HG02623 (cell line): ENCODE data around the gene PKNOX2.
A peak's percentile ranks its signal among the peaks of the same experiment; 100 is the strongest.

Experiments
- ATAC-seq: cut with Tn5 transposase; IDR thresholded peaks from one replicate; pipeline ENCODE4 v1.9.1; 2021; ENCODE audit warnings: moderate library complexity; ENCODE audit not compliant: unreplicated experiment

PKNOX2 gene

GRCh38 chr11:125171974-125172373, 7.4 kb downstream of the PKNOX2 start:
- ATAC-seq: no peak

GRCh38 chr11:125173027-125173426, 8.5 kb downstream of the PKNOX2 start:
- ATAC-seq: no peak

DNA sequence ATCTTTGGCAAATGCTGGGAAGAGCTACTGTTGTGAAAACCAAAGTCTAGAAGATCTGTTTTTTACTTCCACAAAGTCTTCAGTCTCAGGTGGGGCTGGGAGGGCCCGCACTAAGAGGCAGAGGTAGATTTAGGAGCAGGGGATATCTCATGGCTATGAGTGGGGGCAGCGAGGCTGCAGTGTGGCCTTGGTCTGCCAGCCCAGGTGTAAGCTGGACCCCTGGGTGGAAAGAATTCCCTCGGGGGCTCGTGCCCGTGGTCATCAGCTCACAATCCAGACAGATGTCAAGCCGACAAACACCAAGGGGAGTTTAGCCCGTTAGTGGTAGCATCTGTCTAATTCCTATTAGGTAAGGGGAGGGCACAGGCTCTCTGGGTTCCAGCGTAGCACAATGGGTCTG, 9.0 kb downstream of the PKNOX2 start:
- no peak for ATAC-seq

DNA sequence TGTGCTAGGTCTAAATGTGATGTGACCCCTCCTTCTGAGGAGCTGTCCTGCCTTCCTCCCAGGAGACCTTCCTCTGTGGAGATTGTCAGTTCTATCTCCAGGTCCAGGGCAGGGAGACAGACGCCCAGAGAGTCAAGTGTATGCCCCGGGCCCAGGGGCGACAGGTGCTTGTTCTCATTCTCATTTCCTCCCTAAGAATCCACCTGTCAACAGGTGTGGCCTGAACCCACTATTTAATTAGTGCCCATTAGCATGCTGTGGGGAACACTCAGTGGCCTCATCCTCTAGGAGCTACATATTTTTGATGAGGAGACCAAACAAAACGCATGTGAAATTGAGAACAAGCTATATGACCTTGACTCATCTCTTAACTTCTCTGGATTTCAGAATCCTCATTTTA, 9.5 kb downstream of the PKNOX2 start:
- ATAC-seq: no peak

GRCh38 chr11:125174686-125175085, 10.1 kb downstream of the PKNOX2 start:
- ATAC-seq: no peak

GRCh38 chr11:125175166-125175565, 10.6 kb downstream of the PKNOX2 start:
- ATAC-seq: no peak

- no peak for ATAC-seq
Observed at GRCh38 chr11:125175896-125176575, 11.5 kb downstream of the PKNOX2 start.

- ATAC-seq: no peak
Observed at GRCh38 chr11:125176866-125177265, 12.3 kb downstream of the PKNOX2 start.

GRCh38 chr11:125177543-125177942, 13.0 kb downstream of the PKNOX2 start:
- ATAC-seq: no peak

- no peak for ATAC-seq
Observed at GRCh38 chr11:125179346-125179745, 14.8 kb downstream of the PKNOX2 start.

DNA sequence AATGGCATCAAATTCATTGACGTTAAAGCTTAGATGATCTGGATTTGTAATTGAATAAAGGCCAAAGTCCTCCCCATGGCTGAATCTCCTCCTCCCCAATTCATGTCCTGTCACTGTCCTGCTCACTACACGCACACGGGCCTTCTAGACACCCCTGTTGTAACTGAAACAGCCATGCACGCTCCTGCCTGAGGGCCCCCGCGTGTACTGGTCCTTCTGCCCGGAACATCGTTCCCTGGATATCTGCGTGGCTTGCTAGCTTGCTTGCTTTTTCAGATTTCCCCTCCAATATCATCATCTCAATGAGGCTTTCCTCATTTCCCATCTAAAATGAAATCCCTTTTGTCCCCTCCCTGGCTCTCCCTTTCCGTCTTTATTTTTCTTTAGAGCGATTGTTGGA, 15.3 kb downstream of the PKNOX2 start:
- no peak for ATAC-seq

- peak; percentile 57 for ATAC-seq
Observed at GRCh38 chr11:125180413-125181305, 16.1 kb downstream of the PKNOX2 start.

GRCh38 chr11:125182573-125182972, 18.0 kb downstream of the PKNOX2 start:
- no peak for ATAC-seq

DNA sequence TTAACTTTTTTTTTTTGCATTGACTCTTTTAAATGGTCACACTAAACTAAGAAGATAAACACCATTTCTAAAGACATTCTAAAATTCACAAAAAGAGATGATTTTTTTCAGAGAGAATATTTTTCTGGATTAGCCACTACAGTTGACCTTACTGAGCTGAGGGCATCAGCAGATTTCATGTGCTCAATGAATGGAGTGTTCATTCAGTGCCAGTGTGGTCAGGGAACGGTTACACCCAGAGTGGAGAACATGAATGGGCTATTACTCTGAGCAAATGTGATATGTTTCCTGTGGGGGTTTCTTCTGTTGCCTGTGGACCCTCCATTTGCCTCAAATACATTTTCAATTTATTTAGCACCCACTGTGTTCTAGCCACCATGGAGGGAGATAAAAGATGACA, 19.1 kb downstream of the PKNOX2 start:
- no peak for ATAC-seq

- ATAC-seq: no peak
Observed at GRCh38 chr11:125188021-125188420, 23.5 kb downstream of the PKNOX2 start.

DNA sequence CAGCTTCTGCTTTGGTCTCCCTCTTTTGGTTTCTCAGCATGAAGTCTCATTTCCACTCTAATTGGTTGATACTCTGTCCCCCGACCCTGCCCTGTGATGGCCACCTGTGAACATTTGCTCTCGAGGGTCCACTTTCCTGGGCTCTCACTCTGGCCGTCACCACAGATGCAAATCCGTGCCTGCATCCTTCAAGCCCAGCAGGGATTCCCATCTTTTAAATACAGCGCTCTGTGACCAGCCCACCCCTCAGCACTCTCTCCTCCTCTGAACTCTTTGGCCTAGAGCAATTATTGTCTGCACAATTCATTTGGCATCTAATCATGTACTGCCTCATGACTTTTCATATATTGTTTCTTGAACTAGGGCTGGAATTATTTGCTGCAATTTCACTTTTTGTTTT, 26.0 kb downstream of the PKNOX2 start:
- ATAC-seq: no peak

DNA sequence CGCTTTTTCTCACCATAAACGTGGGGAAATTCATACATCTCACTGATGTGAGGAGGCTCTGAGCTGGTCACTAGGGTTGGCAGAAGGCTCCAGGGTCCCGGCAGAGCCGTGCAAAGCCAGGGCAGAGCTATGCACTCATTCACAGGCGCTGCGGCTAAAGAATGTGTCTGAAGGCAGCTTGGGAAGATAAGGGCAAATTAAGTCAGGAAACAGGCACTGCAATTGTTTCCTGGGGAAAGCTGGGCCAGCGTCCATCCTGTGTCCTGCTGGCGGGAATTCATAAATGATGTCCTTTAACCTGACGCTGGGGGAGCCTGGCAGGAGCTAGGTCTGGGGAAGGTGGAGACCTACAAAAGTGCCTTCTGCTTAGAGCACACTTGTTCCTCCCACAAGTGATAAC, 27.6 kb downstream of the PKNOX2 start:
- no peak for ATAC-seq

DNA sequence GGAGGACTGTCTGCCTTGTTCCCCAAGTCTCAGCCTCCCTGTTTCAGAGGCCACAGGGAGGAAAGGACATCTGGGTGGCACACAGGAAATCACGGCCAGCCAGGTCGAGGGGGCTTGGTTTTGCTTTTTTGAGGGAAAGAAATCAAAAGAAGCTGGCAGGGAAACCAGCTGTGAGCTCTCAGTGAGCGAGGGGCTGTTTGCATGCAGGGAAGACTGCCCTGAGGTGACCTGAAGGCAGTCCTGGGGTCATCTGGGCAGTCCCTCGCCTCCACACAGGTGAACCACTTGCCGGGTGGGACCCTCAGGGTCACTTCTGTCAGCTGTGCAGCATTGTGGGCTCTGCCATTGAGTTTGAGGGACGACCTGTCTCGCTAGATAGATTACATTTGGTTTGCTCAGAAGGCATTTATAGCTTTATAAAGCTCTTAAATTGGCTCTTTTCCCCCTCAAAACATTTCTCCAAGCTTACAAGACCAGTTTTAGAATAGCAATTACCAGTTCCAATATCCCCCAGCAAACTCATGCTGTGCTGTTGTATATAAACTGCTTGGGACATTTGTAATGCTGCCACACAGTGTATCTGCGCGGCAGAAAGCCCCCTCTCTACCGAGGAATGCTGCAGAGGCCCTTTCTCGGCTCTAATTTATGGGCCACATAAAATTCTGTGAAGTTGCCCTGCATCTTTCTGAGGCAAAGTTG, 28.3 kb downstream of the PKNOX2 start:
- no peak for ATAC-seq

DNA sequence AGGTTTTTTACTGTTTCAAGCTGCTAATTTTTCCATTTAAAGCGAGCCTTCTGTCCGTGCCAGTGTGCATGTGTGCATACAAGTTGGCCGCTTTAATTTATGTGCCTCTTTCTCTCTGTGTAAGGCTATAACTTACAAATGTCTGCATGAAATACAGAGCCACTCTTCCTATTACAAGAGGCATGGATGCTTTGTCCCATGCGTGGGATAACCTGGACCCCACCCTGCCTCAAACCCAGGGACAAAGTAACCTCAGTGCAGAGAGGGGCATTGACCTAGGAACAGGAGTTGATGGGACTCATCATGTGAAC, 28.8 kb downstream of the PKNOX2 start:
- no peak for ATAC-seq

DNA sequence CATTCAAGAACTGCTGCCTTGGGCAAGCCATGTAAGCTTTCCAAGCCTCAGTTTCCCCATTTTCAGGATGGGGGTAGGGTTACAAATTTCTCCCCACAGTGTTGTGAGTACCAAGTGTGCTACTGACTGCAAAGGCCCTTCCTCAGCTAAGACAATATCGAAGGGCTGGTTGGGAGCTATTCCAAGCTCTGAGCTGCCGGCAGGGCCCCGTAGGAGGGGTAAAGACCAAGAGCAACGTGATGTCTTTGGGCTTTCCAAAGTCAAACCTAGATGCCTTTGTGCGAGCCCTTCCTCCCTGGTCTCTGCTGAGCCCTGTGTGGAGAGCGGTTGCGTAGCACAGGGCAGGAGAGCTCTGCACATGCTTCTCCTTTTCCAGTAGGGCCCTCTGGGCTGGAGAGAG, 29.3 kb downstream of the PKNOX2 start:
- no peak for ATAC-seq

DNA sequence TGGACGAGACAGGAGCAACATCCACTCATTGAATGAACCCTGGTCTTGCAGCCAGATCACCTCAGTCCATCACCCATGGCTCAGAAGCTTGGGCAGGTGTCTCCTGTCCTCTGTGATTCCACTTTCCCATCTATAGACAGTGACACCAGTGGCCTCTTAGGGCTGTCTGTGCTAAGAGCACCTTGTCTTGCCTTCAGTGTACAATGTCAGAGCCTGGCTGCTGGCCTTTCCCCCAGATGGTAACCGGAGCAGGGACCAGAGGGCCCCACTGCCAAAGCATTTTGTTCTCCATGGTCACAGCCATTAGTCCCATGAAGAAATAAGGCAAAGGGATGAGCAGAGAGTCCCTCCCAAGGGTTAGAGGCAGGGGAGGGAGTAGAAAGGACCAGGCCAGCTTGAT, 35.4 kb downstream of the PKNOX2 start:
- no peak for ATAC-seq

- no peak for ATAC-seq
Observed at GRCh38 chr11:125200441-125200840, 35.9 kb downstream of the PKNOX2 start.
